ENCODE results near the gene INHA. TPM values are rescaled to one million over a fixed set of nuclear protein-coding genes. Genes with fewer than 3 reads are reported as not detected.

Gene INHA
- total RNA-seq (2022; extraction: Qiagen RNA extraction; ENCODE audit: low read depth): 0.18 to 0.47 TPM (median 0.36 TPM) in 5 replicates

GRCh38 chr2:219572237-219573001, at the start of gene INHA:
Gene INHA, plus strand, starts transcription at chr2:219572310. Its CDS starts 65 bp downstream, at chr2:219572375.

GRCh38 chr2:219543596-219544358, 28.3 kb upstream of the INHA start, which contains the start of the genes CHPF and TMEM198:
Gene CHPF, minus strand, starts transcription at chr2:219543809. Its CDS starts 271 bp downstream, at chr2:219543538.
Gene TMEM198, plus strand, starts transcription at chr2:219544028. Its CDS starts 700 bp downstream, at chr2:219544728.

GRCh38 chr2:219571311-219572236, 536 bp upstream of the INHA start, which contains the start of gene OBSL1:
Gene OBSL1, minus strand, starts transcription at chr2:219571539. Its CDS starts 307 bp downstream, at chr2:219571232.

GRCh38 chr2:219597552-219598307, 25.6 kb downstream of the INHA start, which contains the start of gene STK11IP:
Gene STK11IP, plus strand, starts transcription at chr2:219597857. Its CDS starts 263 bp downstream, at chr2:219598120.

Other genes starting within 250 kb of the INHA start
- not detected in 5 replicates for gene RESP18, start 239.6 kb upstream of the INHA start, total RNA-seq (2022; extraction: Qiagen RNA extraction; ENCODE audit: low read depth)
- 54.9 to 67.6 TPM (median 60.7 TPM) in 5 replicates for gene DNPEP, start 184.4 kb upstream of the INHA start, total RNA-seq (2022; extraction: Qiagen RNA extraction; ENCODE audit: low read depth)
- 0.27 to 0.84 TPM (median 0.43 TPM) in 5 replicates for gene DES, start 153.9 kb upstream of the INHA start, total RNA-seq (2022; extraction: Qiagen RNA extraction; ENCODE audit: low read depth)
- 5.4 to 12.9 TPM (median 8.1 TPM) in 5 replicates for gene SPEG, start 137.5 kb upstream of the INHA start, total RNA-seq (2022; extraction: Qiagen RNA extraction; ENCODE audit: low read depth)
- 32.5 to 37.9 TPM (median 36.2 TPM) in 5 replicates for gene GMPPA, start 73.4 kb upstream of the INHA start, total RNA-seq (2022; extraction: Qiagen RNA extraction; ENCODE audit: low read depth)
- gene ASIC4, start 57.8 kb upstream of the INHA start, total RNA-seq (2022; extraction: Qiagen RNA extraction; ENCODE audit: low read depth): 0.11 to 0.15 TPM (median 0.14 TPM) in 3 of 5 replicates, not detected in the others
- gene CHPF, start 28.5 kb upstream of the INHA start, total RNA-seq (2022; extraction: Qiagen RNA extraction; ENCODE audit: low read depth): 19.1 to 31.8 TPM (median 29.2 TPM) in 5 replicates
- 0.55 to 1.5 TPM (median 0.94 TPM) in 5 replicates for gene TMEM198, start 28.3 kb upstream of the INHA start, total RNA-seq (2022; extraction: Qiagen RNA extraction; ENCODE audit: low read depth)
- 16.6 to 22.3 TPM (median 20.4 TPM) in 5 replicates for gene OBSL1, start 771 bp upstream of the INHA start, total RNA-seq (2022; extraction: Qiagen RNA extraction; ENCODE audit: low read depth)
- gene STK11IP, start 25.5 kb downstream of the INHA start, total RNA-seq (2022; extraction: Qiagen RNA extraction; ENCODE audit: low read depth): 14.2 to 17.9 TPM (median 17.6 TPM) in 5 replicates
- 2.0 to 3.4 TPM (median 3.0 TPM) in 5 replicates for gene SLC4A3, start 55.3 kb downstream of the INHA start, total RNA-seq (2022; extraction: Qiagen RNA extraction; ENCODE audit: low read depth)

Data from A549 treated with GW870086 at 1 μM for 4 hours (cell line).